Endothelial cell of umbilical vein (primary cell): ENCODE data around the gene GRK6. TPM values are rescaled to one million over a fixed set of nuclear protein-coding genes. Genes with fewer than 3 reads are reported as not detected.

Source experiments
- BruUV-seq: library from RNA; stranded (reverse); fragments of 400-500 nt; replicated peaks from 2 replicates; lab custom pipeline; 2021; lab: Mats Ljungman, UMichigan
- CTCF ChIA-PET: fragments of 300-600, 350-600 bp; sonication (Branson Sonifier 250); formaldehyde crosslinking; loops from one replicate; lab custom pipeline; 2021; ENCODE audit warnings: antibody characterized with exemption, inconsistent platforms; lab: Charles Lee
- POLR2A ChIA-PET: fragments of 300-600, 350-600 bp; sonication (Branson Sonifier 250); formaldehyde crosslinking; loops from one replicate; lab custom pipeline; 2021; ENCODE audit warnings: antibody characterized with exemption, inconsistent platforms; lab: Charles Lee
- DNase-seq: peaks from one replicate; pipeline ENCODE4 v3.0.0-alpha.2; 2011; ENCODE audit warnings: low read depth, low spot score
- FAIRE-seq: peaks from 2 replicates; lab custom pipeline; 2011; peaks lifted over from hg19 to GRCh38; lab: Jason Lieb, UNC
- H2AFZ ChIP-seq: 2 replicates; pipeline ENCODE4 v1.6.0; 2012; ENCODE audit warnings: low read depth, low read length, control low read depth, inconsistent platforms
- H3K27ac ChIP-seq: 2 replicates; pipeline ENCODE4 v1.5.1; 2011; ENCODE audit warnings: low read depth, mild to moderate bottlenecking, control low read depth, low read length, moderate library complexity; ENCODE audit not compliant: insufficient read depth
- H3K27me3 ChIP-seq, 2 experiments: 2 replicates each; pipeline versions ENCODE4 v1.6.0 to v1.6.1; 2011; ENCODE audit warnings: low read length in 2 of 2, mixed read lengths in 1 of 2; ENCODE audit not compliant: control insufficient read depth in 2 of 2, insufficient read depth in 2 of 2
- H3K36me3 ChIP-seq, 2 experiments: 2 replicates in 1 of 2; 3 replicates in 1 of 2; pipeline ENCODE4 v1.5.1; 2011; ENCODE audit warnings: low read length in 2 of 2, mild to moderate bottlenecking in 1 of 2, moderate library complexity in 1 of 2; ENCODE audit not compliant: control insufficient read depth in 2 of 2, insufficient read depth in 2 of 2; ENCODE audit errors: extremely low read depth in 1 of 2
- H3K4me1 ChIP-seq: 3 replicates; pipeline ENCODE4 v1.5.1; 2011; ENCODE audit warnings: mild to moderate bottlenecking, low read length; ENCODE audit not compliant: control insufficient read depth, insufficient read depth; ENCODE audit errors: extremely low read depth
- H3K4me2 ChIP-seq: 2 replicates; pipeline ENCODE4 v1.6.1; 2011; ENCODE audit warnings: low read length, control low read depth, mixed read lengths; ENCODE audit not compliant: insufficient read depth
- H3K4me3 ChIP-seq, 3 experiments: fragments of 200-600 bp in 1 of 3; sonication (generic), shearing (Covaris generic) in 1 of 3; replicated peaks in 1 of 3; 2 replicates each; pipeline ENCODE4 v1.5.1; 2011 to 2016; ENCODE audit warnings: control low read depth in 3 of 3, low read length in 3 of 3, mild to moderate bottlenecking in 2 of 3, inconsistent platforms in 1 of 3, low read depth in 1 of 3, moderate library complexity in 1 of 3; ENCODE audit not compliant: insufficient read depth in 1 of 3
- H3K79me2 ChIP-seq: 2 replicates; pipeline ENCODE4 v1.6.0; 2012; ENCODE audit warnings: low read length, inconsistent platforms; ENCODE audit not compliant: control insufficient read depth, insufficient read depth
- H3K9ac ChIP-seq: replicated peaks from 2 replicates; pipeline ENCODE3; 2011; ENCODE audit warnings: low read length, control low read depth; ENCODE audit not compliant: insufficient read depth; ENCODE audit errors: extremely low read depth
- H3K9me1 ChIP-seq: replicated peaks from 3 replicates; pipeline ENCODE4 v1.6.0; 2011; ENCODE audit warnings: mild to moderate bottlenecking, low read length; ENCODE audit not compliant: control insufficient read depth, insufficient read depth; ENCODE audit errors: extremely low read depth
- H3K9me3 ChIP-seq: replicated peaks from 2 replicates; pipeline ENCODE4 v1.5.1; 2012; ENCODE audit warnings: low read length, inconsistent platforms; ENCODE audit not compliant: control insufficient read depth, insufficient read depth
- H4K20me1 ChIP-seq: replicated peaks from 2 replicates; pipeline ENCODE3; 2011; ENCODE audit warnings: mild to moderate bottlenecking, low read length; ENCODE audit not compliant: control insufficient read depth, insufficient read depth; ENCODE audit errors: extremely low read depth
- CTCF ChIP-seq, 2 donors: IDR thresholded peaks; 1 replicate in 1 of 2; 2 replicates in 1 of 2; pipeline ENCODE4 v1.5.1; 2011; ENCODE audit warnings: low read length in 2 of 2, mild to moderate bottlenecking in 2 of 2, moderate library complexity in 2 of 2, control low read depth in 1 of 2, inconsistent platforms in 1 of 2, low read depth in 1 of 2; ENCODE audit not compliant: insufficient read depth in 1 of 2; ENCODE audit errors: extremely low read depth in 1 of 2
- EZH2 ChIP-seq: IDR thresholded peaks from 2 replicates; pipeline ENCODE4 v1.6.1; 2012; ENCODE audit warnings: borderline replicate concordance, low read depth, mild to moderate bottlenecking, moderate library complexity, low read length, inconsistent platforms; ENCODE audit not compliant: severe bottlenecking
- FOS ChIP-seq: IDR thresholded peaks from 2 replicates; pipeline ENCODE4 v1.6.1; 2011; ENCODE audit warnings: mild to moderate bottlenecking, low read length, moderate library complexity, borderline replicate concordance; ENCODE audit not compliant: insufficient read depth
- GATA2 ChIP-seq: IDR thresholded peaks from 2 replicates; pipeline ENCODE4 v1.7.0; 2011; ENCODE audit warnings: low read depth, mild to moderate bottlenecking, moderate library complexity, mixed read lengths, low read length; ENCODE audit not compliant: insufficient read length, insufficient read depth
- JUN ChIP-seq: IDR thresholded peaks from 2 replicates; pipeline ENCODE4 v1.6.1; 2011; ENCODE audit warnings: borderline replicate concordance, low read depth; ENCODE audit not compliant: insufficient read length, insufficient read depth
- MAX ChIP-seq: IDR thresholded peaks from 2 replicates; pipeline ENCODE4 v1.6.1; 2011; ENCODE audit not compliant: insufficient read depth, insufficient read length
- MYC ChIP-seq: IDR thresholded peaks from one replicate; pipeline ENCODE4 v1.6.1; 2011; ENCODE audit warnings: mild to moderate bottlenecking, low read depth, low read length
- POLR2A ChIP-seq: IDR thresholded peaks from 2 replicates; pipeline ENCODE4 v1.6.1; 2012; ENCODE audit warnings: low read depth, mild to moderate bottlenecking, control low read depth, low read length
- POLR2AphosphoS5 ChIP-seq: IDR thresholded peaks from 2 replicates; pipeline ENCODE4 v1.6.1; 2012; ENCODE audit warnings: low read depth, mild to moderate bottlenecking, control low read depth, low read length, moderate library complexity; ENCODE audit not compliant: insufficient read depth
- dilution Hi-C: fragments of 300-500 bp; cut with MboI; formaldehyde crosslinking; loops from one replicate; pipeline ENCODE4 v1.15.0; 2019; ENCODE audit warnings: low sequenced_read_pairs; ENCODE audit not compliant: extremely low pct_ligation_motif_present
- intact Hi-C: fragments of 100-400 bp; cut with micrococcal nuclease; formaldehyde crosslinking; loops from one replicate; pipeline ENCODE4 v1.10.0; 2022
- polyA plus RNA-seq, 4 experiments: library from polyadenylated mRNA; depleted of rRNA in 3 of 4; stranded (reverse) in 3 of 4; unstranded in 1 of 4; fragments of >200 nt; gene quantifications; 2 replicates each; pipeline versions ENCODE4 v1.2.1 to v1.2.3, GENCODE V29; 2011 to 2012; ENCODE audit warnings: missing spikeins in 1 of 4
- total RNA-seq: library from RNA; stranded (reverse); gene quantifications from 2 replicates; pipeline ENCODE4 v1.2.3, GENCODE V29; 2021

Gene GRK6
- total and polyA plus RNA-seq, 2 donors (not counting 3 experiments of a cell fraction or from before 2014, with no cell fraction given) = 28.9 to 36.4 TPM

DNA sequence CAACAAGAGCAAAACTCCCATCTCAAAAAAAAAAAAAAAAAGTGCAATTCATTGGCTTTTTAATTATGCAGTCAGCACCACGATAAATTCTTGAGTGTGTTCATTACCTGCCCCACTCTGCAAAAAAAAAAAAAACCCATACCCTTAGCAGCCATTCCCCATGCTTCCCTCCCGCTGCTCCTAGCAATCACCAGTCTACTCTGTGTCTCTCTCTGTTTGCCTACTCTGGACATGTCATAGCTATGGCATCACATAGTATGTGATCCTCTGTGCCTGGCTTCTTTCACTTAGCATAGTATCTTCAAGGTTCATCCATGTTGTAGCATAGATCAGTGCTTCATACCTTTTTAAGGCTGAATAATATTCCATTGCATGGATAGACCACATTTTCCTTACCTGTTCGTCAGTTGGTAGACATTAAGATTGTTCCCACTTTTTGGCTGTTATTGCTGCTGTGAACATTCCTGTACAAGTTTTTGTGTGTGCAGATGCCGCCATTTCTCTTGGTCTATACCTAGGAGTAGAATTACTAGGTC lies 13.1 kb downstream of the GRK6 start:
- H3K9me3 ChIP-seq = no peaks in the 10 kb centered on the region
- H4K20me1 ChIP-seq = no peaks in the 10 kb centered on the region
- POLR2A ChIA-PET = interaction anchor here (1.1 kb wide), 1 partner anchor 13 kb away, joined by 4 read pairs; the partner anchor contains the start of gene GRK6
- no peaks in the 10 kb centered on the region for H3K9me1 ChIP-seq
- no peak overlapping the region for H3K27ac ChIP-seq
- intact Hi-C loops (no loop called here), dilution Hi-C loops (no loop called here)
- TF ChIP-seq POLR2A (no peak), MAX (no peak), MYC (no peak), CTCF (IDR thresholded peaks at IDR 0.05; ENCODE audit: extremely low read depth in 1 of 2, insufficient read depth in 1 of 2, low read depth in 1 of 2, low read length in 2 of 2) (no peak), POLR2AphosphoS5 (no peak), GATA2 (no peak), EZH2 (no peak), JUN (no peak), FOS (no peak)
- FAIRE-seq (no peak), DNase-seq (no peak)
- CTCF ChIA-PET = interaction anchor here (0.8 to 2.5 kb wide), 6 partner anchors 8 to 49 kb away, joined by 3 to 10 read pairs (median 4); partner anchors contain the start of gene GRK6
- BruUV-seq = no TSS peak
- H3K9ac ChIP-seq = no peak overlapping the region
- H3K27me3 ChIP-seq = no peaks in the 10 kb centered on the region
- H2AFZ ChIP-seq = no peak overlapping the region
- H3K4me1 ChIP-seq = no peaks in the 10 kb centered on the region
- peaks cover under 1 to 12% of the 10 kb centered on the region in 2 experiments for H3K36me3 ChIP-seq
- H3K4me2 ChIP-seq = no peak overlapping the region
- no peaks in the 10 kb centered on the region for H3K79me2 ChIP-seq
- H3K4me3 ChIP-seq = no peak overlapping the region
